Measurements from ENCODE around the gene MARCKSL1.

Gene MARCKSL1

GRCh38 chr1:32351399-32352238 is 15.6 kb upstream of the MARCKSL1 start:
- peak; percentile 93 for DNase-seq
- Histone ChIP-seq H3K4me3 (ENCODE audit: low read depth, low read length) (peak overlapping the region; percentile 57), H3K9me3 (peaks cover 6% of the 10 kb centered on the region), H3K27me3 (no peaks in the 10 kb centered on the region), H3K36me3 (no peaks in the 10 kb centered on the region), H3K4me1 (no peaks in the 10 kb centered on the region)
- TF ChIP-seq, protein P1, sequence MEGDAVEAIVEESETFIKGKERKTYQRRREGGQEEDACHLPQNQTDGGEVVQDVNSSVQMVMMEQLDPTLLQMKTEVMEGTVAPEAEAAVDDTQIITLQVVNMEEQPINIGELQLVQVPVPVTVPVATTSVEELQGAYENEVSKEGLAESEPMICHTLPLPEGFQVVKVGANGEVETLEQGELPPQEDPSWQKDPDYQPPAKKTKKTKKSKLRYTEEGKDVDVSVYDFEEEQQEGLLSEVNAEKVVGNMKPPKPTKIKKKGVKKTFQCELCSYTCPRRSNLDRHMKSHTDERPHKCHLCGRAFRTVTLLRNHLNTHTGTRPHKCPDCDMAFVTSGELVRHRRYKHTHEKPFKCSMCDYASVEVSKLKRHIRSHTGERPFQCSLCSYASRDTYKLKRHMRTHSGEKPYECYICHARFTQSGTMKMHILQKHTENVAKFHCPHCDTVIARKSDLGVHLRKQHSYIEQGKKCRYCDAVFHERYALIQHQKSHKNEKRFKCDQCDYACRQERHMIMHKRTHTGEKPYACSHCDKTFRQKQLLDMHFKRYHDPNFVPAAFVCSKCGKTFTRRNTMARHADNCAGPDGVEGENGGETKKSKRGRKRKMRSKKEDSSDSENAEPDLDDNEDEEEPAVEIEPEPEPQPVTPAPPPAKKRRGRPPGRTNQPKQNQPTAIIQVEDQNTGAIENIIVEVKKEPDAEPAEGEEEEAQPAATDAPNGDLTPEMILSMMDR (IDR thresholded peaks at IDR 0.05; ENCODE audit: low read depth, low read length): no peak

- peaks cover 6% of the 10 kb centered on the region for H3K9me3 ChIP-seq
- peak overlapping the region; percentile 57 for H3K4me3 ChIP-seq (ENCODE audit: low read depth, low read length)
- TF ChIP-seq, protein P1 (IDR thresholded peaks at IDR 0.05; ENCODE audit: low read depth, low read length): peak; percentile 43
- no peaks in the 10 kb centered on the region for H3K4me1 ChIP-seq
- DNase-seq: peak; percentile 80
- H3K27me3 ChIP-seq: no peaks in the 10 kb centered on the region
- H3K36me3 ChIP-seq: no peaks in the 10 kb centered on the region
Observed at GRCh38 chr1:32350785-32351398, 14.9 kb upstream of the MARCKSL1 start.

GRCh38 chr1:32349211-32349708 is 13.2 kb upstream of the MARCKSL1 start:
- Histone ChIP-seq H3K9me3 (peaks cover 6% of the 10 kb centered on the region), H3K36me3 (no peaks in the 10 kb centered on the region), H3K27me3 (no peaks in the 10 kb centered on the region), H3K4me1 (no peaks in the 10 kb centered on the region), H3K4me3 (ENCODE audit: low read depth, low read length) (no peak overlapping the region)
- TF ChIP-seq, protein P1 (IDR thresholded peaks at IDR 0.05; ENCODE audit: low read depth, low read length): no peak
- DNase-seq: no peak

- TF ChIP-seq, protein P1 (IDR thresholded peaks at IDR 0.05; ENCODE audit: low read depth, low read length): no peak
- H3K4me3 ChIP-seq (ENCODE audit: low read depth, low read length): no peak overlapping the region
- no peaks in the 10 kb centered on the region for H3K27me3 ChIP-seq
- H3K36me3 ChIP-seq: no peaks in the 10 kb centered on the region
- DNase-seq: no peak
- no peaks in the 10 kb centered on the region for H3K4me1 ChIP-seq
- H3K9me3 ChIP-seq: peaks cover 6% of the 10 kb centered on the region
Observed at GRCh38 chr1:32346532-32347157, 10.6 kb upstream of the MARCKSL1 start.

DNA sequence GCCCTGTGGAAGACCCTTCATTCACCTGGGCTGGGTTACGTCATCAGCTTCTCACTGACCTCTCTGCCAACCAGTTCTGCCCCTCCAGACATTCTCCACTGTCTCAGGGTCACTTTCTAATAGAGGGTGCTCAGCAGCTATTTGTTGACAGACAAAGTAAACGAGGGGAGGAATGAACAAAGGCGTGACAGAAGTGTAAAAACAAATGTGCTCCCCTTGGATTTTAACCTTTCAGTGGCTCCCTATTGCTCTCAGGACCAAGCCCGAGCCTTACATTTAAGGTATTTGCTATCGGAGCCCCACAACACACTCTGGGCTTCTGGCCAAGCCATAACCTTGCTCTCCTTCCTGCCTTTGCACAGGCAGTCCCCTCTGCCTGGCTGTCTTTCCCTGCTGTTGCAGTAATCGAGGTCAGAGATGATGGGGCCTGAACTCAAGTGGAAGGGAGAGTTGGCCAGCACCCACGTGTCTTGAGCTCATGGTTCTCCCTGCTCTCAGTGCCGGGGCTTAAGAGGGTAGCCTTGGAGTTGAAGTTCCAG is 9.3 kb upstream of the MARCKSL1 start:
- Histone ChIP-seq H3K4me3 (ENCODE audit: low read depth, low read length) (no peak overlapping the region), H3K27me3 (no peaks in the 10 kb centered on the region), H3K36me3 (no peaks in the 10 kb centered on the region), H3K9me3 (peaks cover under 1% of the 10 kb centered on the region), H3K4me1 (no peaks in the 10 kb centered on the region)
- TF ChIP-seq, protein P1 (IDR thresholded peaks at IDR 0.05; ENCODE audit: low read depth, low read length): no peak
- DNase-seq: no peak

All from BE2C (cell line).